H1 (cell line): Measurements from ENCODE around the gene MKX. TPM values are rescaled to one million over a fixed set of nuclear protein-coding genes. Genes with fewer than 3 reads are reported as not detected.

Source experiments
- CEBPB ChIP-seq: IDR thresholded peaks from 2 replicates; pipeline ENCODE4 v1.6.1; 2012; ENCODE audit warnings: low read depth, low read length
- EZH2 ChIP-seq: fragments of 200-600 bp; sonication (generic); IDR thresholded peaks from 2 replicates; pipeline ENCODE4 v1.7.1; 2012; ENCODE audit warnings: low read depth, mild to moderate bottlenecking, moderate library complexity, low read length, inconsistent platforms; ENCODE audit not compliant: severe bottlenecking
- KDM4A ChIP-seq: IDR thresholded peaks from one replicate; pipeline ENCODE4 v1.7.1; 2012; ENCODE audit warnings: low read depth, mild to moderate bottlenecking, moderate library complexity, low read length, inconsistent platforms; ENCODE audit not compliant: severe bottlenecking
- SIN3A ChIP-seq, 2 experiments: IDR thresholded peaks in 1 of 2; conservative IDR thresholded peaks in 1 of 2; 2 replicates each; pipeline ENCODE4 v1.6.1; 2011 to 2012; ENCODE audit warnings: low read length in 2 of 2, improper control_type of control experiment in 1 of 2, low read depth in 1 of 2, mild to moderate bottlenecking in 1 of 2
- ZNF274 ChIP-seq: IDR thresholded peaks from 2 replicates; pipeline ENCODE4 v1.7.0; 2012; ENCODE audit warnings: low read length, borderline replicate concordance; ENCODE audit errors: extremely low read depth
- polyA plus RNA-seq, 7 experiments: library from polyadenylated mRNA; depleted of rRNA in 3 of 7; stranded (reverse) in 5 of 7; unstranded in 2 of 7; fragments of >200 nt in 5 of 7; fragments of 200-250 nt in 2 of 7; gene quantifications; 1 replicate in 5 of 7; 2 replicates in 1 of 7; 4 replicates in 1 of 7; pipeline versions ENCODE4 v1.2.1 to v1.2.3, GENCODE V29; 2011 to 2013; ENCODE audit warnings: missing spikeins in 2 of 7, mixed read lengths in 2 of 7
- total RNA-seq: library from RNA; stranded (reverse); fragmentation: NEBNext Ultra II Directional; extraction: Animal tissue kit (Norgen Biotek cat#: 25700); gene quantifications from 2 replicates; pipeline ENCODE4 v1.2.1, GENCODE V29; 2021

Gene MKX
- total and polyA plus RNA-seq, 2 of the 8 experiments (the other 6 are each of a cell fraction or from before 2014, with no cell fraction given), result 0.21 to 1.3 TPM

DNA sequence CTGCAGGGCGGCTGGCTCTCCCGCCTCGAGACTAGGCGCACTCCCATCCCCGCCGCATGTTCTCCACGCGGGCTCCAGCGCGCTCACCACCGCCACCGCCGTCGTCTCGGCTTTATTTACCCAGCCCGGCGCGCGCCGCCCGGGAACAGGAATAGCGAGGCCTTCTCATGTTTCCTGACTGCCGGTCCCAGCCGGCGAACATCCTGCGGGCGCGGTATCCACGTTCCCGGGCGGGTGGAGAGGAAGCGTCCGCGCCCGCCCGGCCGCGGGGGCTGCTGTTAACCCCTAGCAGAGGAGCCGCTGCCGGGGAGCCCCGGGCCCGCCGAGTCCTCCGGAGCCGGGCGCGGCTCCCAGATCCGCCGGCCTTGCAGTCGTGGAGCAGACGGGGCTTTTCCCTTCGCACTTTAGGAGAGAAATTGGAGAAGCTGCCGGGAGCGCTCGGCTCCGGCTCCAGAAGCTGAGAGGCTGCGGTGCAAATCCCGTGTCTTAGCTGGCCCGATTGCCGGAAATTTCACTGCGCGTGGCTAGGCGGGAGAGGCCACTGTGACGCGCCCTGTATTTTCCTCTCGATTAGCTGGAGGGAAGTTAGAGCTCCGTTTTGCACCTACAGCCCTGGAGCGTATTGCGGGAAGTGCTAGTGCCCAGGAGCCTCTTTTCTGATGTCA lies at the start of gene MKX (continued):
- no peak for TF ChIP-seq SIN3A (conservative IDR thresholded peaks at IDR 0.05 in 1 of 2, IDR thresholded peaks at IDR 0.05 in 1 of 2; ENCODE audit: low read depth in 1 of 2, low read length in 2 of 2)
- TF ChIP-seq KDM4A, result peak; percentile 96
- TF ChIP-seq CEBPB, result no peak
- no peak for TF ChIP-seq EZH2
- no peak for TF ChIP-seq ZNF274
